Muscle of leg (tissue), 11 donors: ENCODE measurements around the gene SLC7A10. TPM values are rescaled to one million over a fixed set of nuclear protein-coding genes. Genes with fewer than 3 reads are reported as not detected.
"Not testable (repeated sequence)": the region's sequence is repeated elsewhere in the genome, so short reads cannot be mapped to it uniquely, and the experiment has no call there.

Experiments used
- DNase-seq: peaks from one replicate; pipeline ENCODE4 v3.0.0; 2013
- H3K27ac ChIP-seq: one replicate; pipeline ENCODE4 v1.5.1; 2013; ENCODE audit warnings: mild to moderate bottlenecking, low read length, control low read depth
- H3K27me3 ChIP-seq: one replicate; pipeline ENCODE4 v1.6.1; 2013; ENCODE audit warnings: low read length; ENCODE audit not compliant: control insufficient read depth, insufficient read depth
- H3K36me3 ChIP-seq: one replicate; pipeline ENCODE4 v1.6.1; 2013; ENCODE audit warnings: low read length; ENCODE audit not compliant: control insufficient read depth, insufficient read depth
- H3K4me1 ChIP-seq: one replicate; pipeline ENCODE4 v1.6.1; 2013; ENCODE audit warnings: low read length; ENCODE audit not compliant: control insufficient read depth, insufficient read depth
- H3K4me3 ChIP-seq: one replicate; pipeline ENCODE4 v1.5.1; 2013; ENCODE audit warnings: low read length, control low read depth
- H3K9me3 ChIP-seq: replicated peaks from 2 replicates; pipeline ENCODE4 v1.6.1; 2013; ENCODE audit warnings: low read depth, low read length; ENCODE audit not compliant: control insufficient read depth
- WGBS: methylation state at CpG from one replicate; pipeline ENCODE4 v1.1.5; 2013; ENCODE audit warnings: missing lambda C conversion rate; ENCODE audit not compliant: insufficient coverage; 5-methylcytosine and 5-hydroxymethylcytosine counted together
- polyA plus RNA-seq, 8 donors: library from polyadenylated mRNA; unstranded; fragments of 120-200 nt; gene quantifications; one replicate each; pipeline versions ENCODE4 v1.2.1 to v1.2.3, GENCODE V29; 2013; ENCODE audit warnings: inconsistent platforms in 1 of 8, low replicate concordance in 1 of 8; ENCODE audit not compliant: insufficient read length in 8 of 8, insufficient read depth in 1 of 8
- total RNA-seq: library from RNA; stranded (reverse); fragments of 120-200 nt; gene quantifications from one replicate; pipeline ENCODE4 v1.2.4, GENCODE V29; 2013

SLC7A10 gene
- total and polyA plus RNA-seq, 9 donors = 4.7 to 12.2 (median 9.8) TPM

GRCh38 chr19:33227870-33228599, 2.4 kb upstream of the SLC7A10 start:
- Histone ChIP-seq H3K4me3 (no peak overlapping the region), H3K9me3 (peaks cover 16% of the 10 kb centered on the region), H3K4me1 (peaks cover 10% of the 10 kb centered on the region), H3K27ac (no peak overlapping the region), H3K36me3 (no peaks in the 10 kb centered on the region), H3K27me3 (peaks cover 46% of the 10 kb centered on the region)
- no CpG with 5 or more reads among the region's 1 CpG for WGBS
- no peak for DNase-seq

- Histone ChIP-seq H3K27me3 (peaks cover 51% of the 10 kb centered on the region), H3K4me1 (peaks cover 10% of the 10 kb centered on the region), H3K4me3 (no peak overlapping the region), H3K36me3 (no peaks in the 10 kb centered on the region), H3K27ac (no peak overlapping the region), H3K9me3 (peaks cover 16% of the 10 kb centered on the region)
- WGBS = 41% methylated on average over 9 of the region's 18 CpGs
- DNase-seq = no peak
Measured at GRCh38 chr19:33227242-33227650, 1.6 kb upstream of the SLC7A10 start.

DNA sequence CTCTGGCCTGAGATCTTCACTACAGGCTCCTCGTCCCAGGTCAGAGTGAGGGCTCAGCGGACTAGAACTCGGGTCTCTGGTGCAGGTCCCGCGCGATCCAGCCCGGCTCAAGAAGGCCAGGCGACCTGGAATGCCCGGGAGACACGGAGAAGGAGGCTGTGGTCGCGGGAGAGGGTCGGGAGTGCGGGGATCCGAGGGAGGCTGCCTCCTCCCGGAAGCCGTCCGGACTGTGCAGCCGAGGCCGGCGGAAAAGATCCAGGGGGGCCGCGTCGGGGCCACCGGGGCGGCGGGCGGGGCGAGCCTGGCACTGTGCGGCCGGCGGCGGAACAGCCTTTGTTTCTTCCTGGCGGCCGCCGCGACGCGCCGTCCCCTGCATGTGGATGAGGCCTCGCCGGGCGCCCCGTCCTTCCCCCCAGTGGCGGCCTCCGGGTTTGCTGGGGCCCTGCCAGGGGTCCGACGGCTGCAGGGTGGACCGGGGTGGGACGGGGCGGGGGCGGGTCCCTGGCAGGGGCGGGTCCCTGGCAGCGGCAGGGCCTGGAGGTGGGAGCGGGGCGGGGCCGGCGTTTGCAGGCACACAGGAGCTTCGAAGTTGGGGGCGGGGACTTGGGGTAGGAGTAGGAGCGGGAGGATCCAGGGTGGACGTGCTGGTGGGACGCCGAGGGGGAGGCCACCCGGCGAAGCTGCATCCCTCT, 1.0 kb upstream of the SLC7A10 start:
- Histone ChIP-seq H3K4me1 (peaks cover 11% of the 10 kb centered on the region), H3K36me3 (no peaks in the 10 kb centered on the region), H3K27me3 (peaks cover 54% of the 10 kb centered on the region), H3K4me3 (no peak overlapping the region), H3K9me3 (peaks cover 16% of the 10 kb centered on the region), H3K27ac (no peak overlapping the region)
- WGBS = under 1% methylated on average over 57 of the region's 66 CpGs
- DNase-seq = no peak

DNA sequence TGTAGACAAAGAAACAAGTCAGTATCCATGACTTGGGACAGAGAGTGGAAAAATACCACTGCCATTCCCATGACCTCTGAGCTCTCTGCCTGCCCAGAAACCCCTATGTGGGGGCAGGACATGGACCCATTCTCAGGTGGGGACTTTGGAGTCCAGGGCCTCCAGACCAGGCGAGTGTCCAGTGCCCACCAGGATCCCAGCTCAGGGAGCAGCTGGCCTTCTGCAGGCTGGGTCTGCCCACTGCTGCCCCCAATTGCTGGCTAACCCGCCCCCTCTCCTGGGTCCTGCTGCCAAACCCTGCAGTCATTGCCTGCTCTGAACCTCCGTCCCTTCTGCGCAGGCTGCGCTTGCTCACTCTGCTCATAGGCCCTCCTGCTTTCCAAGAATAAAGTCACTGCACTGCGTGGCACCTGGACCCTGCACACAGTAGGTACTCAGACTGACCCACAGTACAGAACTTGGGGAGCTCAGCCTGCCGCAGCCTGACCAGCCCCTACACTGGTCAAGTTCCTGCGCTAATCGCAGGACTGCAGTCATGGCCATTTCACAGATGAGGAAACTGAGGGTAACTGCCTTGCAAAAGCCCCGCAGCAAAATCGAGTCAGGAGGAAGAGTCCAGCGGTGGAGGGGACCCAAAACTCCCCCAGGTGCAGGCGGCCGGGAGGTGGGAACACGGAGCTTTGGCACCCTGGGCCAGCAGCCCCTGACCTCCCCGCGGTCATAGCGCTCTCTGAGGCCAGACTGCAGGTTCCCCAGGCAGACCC, 774 bp downstream of the SLC7A10 start:
- peak overlapping the region; percentile 34 for H3K4me3 ChIP-seq
- peaks cover 55% of the 10 kb centered on the region for H3K27me3 ChIP-seq
- no peak overlapping the region for H3K27ac ChIP-seq
- no peaks in the 10 kb centered on the region for H3K36me3 ChIP-seq
- WGBS = 42% methylated on average over 18 of the region's 18 CpGs
- no peak for DNase-seq
- H3K9me3 ChIP-seq = peaks cover 16% of the 10 kb centered on the region
- peaks cover 16% of the 10 kb centered on the region for H3K4me1 ChIP-seq

- WGBS = 100% methylated on average over 1 of the region's 2 CpGs
- not testable (repeated sequence) for H3K27ac ChIP-seq, DNase-seq, H3K36me3 ChIP-seq, H3K4me3 ChIP-seq, H3K9me3 ChIP-seq
- Histone ChIP-seq H3K27me3 (peaks cover 51% of the 10 kb centered on the region), H3K4me1 (peaks cover 22% of the 10 kb centered on the region)
Measured at GRCh38 chr19:33222255-33222654, 3.4 kb downstream of the SLC7A10 start.

GRCh38 chr19:33221638-33222037, 4.0 kb downstream of the SLC7A10 start:
- H3K4me3 ChIP-seq = no peak overlapping the region
- H3K27me3 ChIP-seq = peaks cover 47% of the 10 kb centered on the region
- H3K36me3 ChIP-seq = no peaks in the 10 kb centered on the region
- peaks cover 22% of the 10 kb centered on the region for H3K4me1 ChIP-seq
- peak; percentile 50 for DNase-seq
- no peaks in the 10 kb centered on the region for H3K9me3 ChIP-seq
- H3K27ac ChIP-seq = no peak overlapping the region
- 33% methylated on average over 5 of the region's 6 CpGs for WGBS

GRCh38 chr19:33220735-33221134, 4.9 kb downstream of the SLC7A10 start:
- Histone ChIP-seq H3K27me3 (peaks cover 38% of the 10 kb centered on the region), H3K9me3 (no peaks in the 10 kb centered on the region), H3K36me3 (no peaks in the 10 kb centered on the region), H3K4me1 (peaks cover 15% of the 10 kb centered on the region), H3K4me3 (no peak overlapping the region), H3K27ac (no peak overlapping the region)
- no peak for DNase-seq
- WGBS = 80% methylated on average over 9 of the region's 9 CpGs

GRCh38 chr19:33220115-33220514, 5.5 kb downstream of the SLC7A10 start:
- H3K4me1 ChIP-seq = peaks cover 13% of the 10 kb centered on the region
- WGBS = 87% methylated on average over 13 of the region's 18 CpGs
- H3K4me3 ChIP-seq = no peak overlapping the region
- no peaks in the 10 kb centered on the region for H3K36me3 ChIP-seq
- H3K27me3 ChIP-seq = peaks cover 34% of the 10 kb centered on the region
- no peak overlapping the region for H3K27ac ChIP-seq
- DNase-seq = no peak
- H3K9me3 ChIP-seq = no peaks in the 10 kb centered on the region

DNA sequence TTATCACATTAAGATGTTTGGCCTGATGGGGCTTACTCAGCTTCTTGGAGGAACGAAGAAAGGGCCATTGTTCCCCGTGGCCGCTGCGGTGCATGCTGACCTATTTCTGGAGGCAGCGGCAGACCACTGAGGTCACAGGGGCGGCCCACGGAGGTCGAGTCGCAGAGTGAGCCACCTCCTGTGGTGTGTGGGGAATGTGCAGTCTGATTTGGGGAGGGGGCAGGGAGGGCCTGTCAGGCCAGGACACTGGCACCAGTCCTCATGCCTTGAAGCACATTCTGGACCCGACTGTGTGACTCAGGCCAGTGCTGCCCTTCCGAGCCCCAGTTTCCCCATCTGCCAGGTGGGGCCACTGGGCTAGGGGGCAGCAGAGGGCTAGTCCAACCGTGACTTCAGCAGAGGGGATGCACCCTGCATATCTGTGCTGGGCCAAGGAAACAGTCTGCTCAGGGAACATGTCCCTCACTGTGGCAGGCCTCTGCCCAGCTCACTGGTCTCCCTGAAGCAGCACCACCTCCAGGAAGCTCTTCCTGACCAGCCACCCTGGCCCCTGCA, 6.3 kb downstream of the SLC7A10 start:
- peaks cover 12% of the 10 kb centered on the region for H3K4me1 ChIP-seq
- 66% methylated on average over 12 of the region's 12 CpGs for WGBS
- H3K9me3 ChIP-seq = no peaks in the 10 kb centered on the region
- no peak for DNase-seq
- peaks cover 26% of the 10 kb centered on the region for H3K27me3 ChIP-seq
- H3K27ac ChIP-seq = no peak overlapping the region
- no peaks in the 10 kb centered on the region for H3K36me3 ChIP-seq
- H3K4me3 ChIP-seq = no peak overlapping the region

- Histone ChIP-seq H3K36me3 (no peaks in the 10 kb centered on the region), H3K9me3 (no peaks in the 10 kb centered on the region), H3K27me3 (peaks cover 17% of the 10 kb centered on the region), H3K4me1 (peaks cover 14% of the 10 kb centered on the region), H3K27ac (no peak overlapping the region), H3K4me3 (no peak overlapping the region)
- DNase-seq = no peak
- whole genome bisulfite sequencing = 46% methylated on average over 8 of the region's 8 CpGs
Measured at GRCh38 chr19:33217881-33218280, 7.8 kb downstream of the SLC7A10 start.
